GM12874 (cell line): ENCODE measurements around the gene PITPNM1.

ENCODE experiments used
- TF ChIP-seq, protein P1 (sequence below): IDR thresholded peaks from 2 replicates; pipeline ENCODE4 v1.5.1; 2011; ENCODE audit warnings: low read depth, mild to moderate bottlenecking, control low read depth, low read length, moderate library complexity; ENCODE audit not compliant: insufficient read depth

Gene PITPNM1

DNA sequence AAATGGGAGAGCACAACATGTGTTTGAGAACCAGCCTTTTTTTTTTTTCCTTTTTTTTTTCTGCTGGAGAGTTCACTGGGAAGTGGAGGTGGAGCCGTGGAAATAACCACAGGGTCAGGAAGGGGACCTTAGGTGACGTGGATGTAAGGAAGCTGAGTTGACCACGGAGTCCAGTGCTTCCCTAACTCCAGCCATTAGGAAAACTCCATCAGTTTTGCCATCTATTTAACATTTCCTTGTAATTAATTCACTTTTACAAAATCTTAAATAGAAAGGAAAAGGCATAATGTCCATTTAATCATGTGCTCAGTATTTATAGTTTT lies 4.8 kb upstream of the PITPNM1 start:
- TF ChIP-seq, protein P1, sequence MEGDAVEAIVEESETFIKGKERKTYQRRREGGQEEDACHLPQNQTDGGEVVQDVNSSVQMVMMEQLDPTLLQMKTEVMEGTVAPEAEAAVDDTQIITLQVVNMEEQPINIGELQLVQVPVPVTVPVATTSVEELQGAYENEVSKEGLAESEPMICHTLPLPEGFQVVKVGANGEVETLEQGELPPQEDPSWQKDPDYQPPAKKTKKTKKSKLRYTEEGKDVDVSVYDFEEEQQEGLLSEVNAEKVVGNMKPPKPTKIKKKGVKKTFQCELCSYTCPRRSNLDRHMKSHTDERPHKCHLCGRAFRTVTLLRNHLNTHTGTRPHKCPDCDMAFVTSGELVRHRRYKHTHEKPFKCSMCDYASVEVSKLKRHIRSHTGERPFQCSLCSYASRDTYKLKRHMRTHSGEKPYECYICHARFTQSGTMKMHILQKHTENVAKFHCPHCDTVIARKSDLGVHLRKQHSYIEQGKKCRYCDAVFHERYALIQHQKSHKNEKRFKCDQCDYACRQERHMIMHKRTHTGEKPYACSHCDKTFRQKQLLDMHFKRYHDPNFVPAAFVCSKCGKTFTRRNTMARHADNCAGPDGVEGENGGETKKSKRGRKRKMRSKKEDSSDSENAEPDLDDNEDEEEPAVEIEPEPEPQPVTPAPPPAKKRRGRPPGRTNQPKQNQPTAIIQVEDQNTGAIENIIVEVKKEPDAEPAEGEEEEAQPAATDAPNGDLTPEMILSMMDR = no peak

DNA sequence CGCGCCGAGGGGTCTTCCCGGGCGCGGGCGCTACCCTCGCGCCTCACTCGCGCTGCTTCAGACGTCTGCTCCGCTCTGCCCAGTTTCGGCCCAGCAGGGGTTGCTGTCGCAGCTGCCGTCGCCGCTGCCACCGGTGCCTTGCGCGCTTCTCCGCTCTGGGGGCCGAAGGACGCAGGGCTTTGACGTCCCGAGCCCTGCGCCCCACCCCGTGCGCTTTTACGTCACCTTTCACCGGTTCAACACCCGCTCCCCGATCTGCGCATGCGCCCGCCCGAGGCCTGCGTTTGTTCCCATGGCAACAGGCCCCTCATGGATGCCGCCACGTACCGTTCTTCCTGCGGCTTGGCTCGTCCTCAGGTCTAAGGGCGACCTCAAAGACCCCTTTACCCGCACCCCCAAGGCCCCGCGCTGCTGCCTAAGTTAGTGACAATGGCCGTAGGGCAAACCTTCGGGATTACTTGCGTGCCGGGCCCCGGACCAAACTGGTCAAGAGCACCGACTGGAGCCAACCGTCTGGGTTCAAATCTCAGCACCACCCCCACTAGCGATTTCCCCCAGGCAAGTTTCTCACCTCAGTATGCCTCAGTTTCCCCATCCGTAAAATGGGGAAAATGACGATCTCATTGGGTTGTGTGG lies 3.4 kb upstream of the PITPNM1 start:
- TF ChIP-seq, protein P1 = no peak

DNA sequence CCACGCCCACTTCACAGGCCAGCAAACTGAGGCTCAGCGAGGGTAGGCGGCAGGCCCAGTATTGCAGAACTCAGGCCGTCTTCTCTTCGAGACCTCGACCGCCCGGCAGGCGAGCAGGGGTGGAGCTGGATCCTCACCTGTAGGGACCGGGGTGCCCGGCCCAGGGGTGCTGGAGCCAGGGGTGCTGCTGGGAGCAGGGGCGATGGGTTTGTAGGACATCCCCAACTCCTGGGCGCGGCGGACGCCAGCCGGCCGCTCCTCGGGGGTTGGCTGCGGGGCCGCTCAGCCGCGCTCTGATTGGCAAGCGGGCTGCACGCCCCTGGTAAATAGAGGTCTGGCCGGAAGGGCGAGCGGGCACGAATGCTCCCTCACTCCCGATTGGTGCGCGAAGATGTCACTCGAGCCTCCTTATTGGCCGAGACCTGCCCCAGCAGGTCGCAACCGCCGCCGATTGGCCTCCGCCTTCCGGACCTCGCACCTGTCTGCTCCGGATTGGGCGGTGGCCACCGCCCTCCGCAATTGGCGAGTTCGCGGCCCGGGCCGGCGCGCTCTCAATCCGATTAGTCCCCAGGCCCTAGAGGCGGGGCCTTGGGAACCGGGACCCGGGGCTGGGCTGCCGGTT lies 2.8 kb upstream of the PITPNM1 start, which contains the start of gene CDK2AP2:
Gene CDK2AP2 (minus strand): TSS at position 299 of the 622 bp plus-strand sequence. CDS start 80 bp downstream, at position 219.
- TF ChIP-seq, protein P1 = no peak

DNA sequence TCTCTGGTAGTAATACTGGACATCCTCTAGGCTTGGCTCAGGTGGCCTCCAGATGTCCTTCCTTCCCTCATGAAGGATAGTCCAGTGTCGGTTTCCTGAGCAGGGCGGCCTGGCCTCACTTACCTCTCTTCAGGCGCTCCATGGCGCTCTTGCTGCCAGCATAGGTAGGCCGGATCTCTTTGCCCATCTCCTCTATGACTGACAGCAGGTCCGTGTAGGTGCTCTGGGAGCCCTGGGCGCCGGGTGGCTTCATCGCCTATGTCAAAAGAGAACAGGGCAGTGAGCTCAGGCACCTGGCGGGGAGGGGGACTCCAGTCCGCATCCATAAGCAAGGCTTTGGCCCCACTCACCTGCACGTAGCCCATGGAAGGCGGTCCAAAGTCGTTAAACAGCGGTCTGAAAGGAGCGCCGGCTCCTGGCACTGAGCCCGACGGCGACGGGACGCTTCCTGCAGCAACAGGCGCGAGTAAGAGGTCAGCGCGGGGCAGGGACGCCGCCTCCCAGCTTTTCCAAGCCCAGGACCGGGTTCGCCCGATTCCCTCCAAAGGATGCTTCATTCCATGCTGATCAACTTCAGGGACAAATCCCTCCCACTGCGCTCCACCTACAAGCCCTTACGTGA lies 2.2 kb upstream of the PITPNM1 start:
- TF ChIP-seq, protein P1 = no peak

DNA sequence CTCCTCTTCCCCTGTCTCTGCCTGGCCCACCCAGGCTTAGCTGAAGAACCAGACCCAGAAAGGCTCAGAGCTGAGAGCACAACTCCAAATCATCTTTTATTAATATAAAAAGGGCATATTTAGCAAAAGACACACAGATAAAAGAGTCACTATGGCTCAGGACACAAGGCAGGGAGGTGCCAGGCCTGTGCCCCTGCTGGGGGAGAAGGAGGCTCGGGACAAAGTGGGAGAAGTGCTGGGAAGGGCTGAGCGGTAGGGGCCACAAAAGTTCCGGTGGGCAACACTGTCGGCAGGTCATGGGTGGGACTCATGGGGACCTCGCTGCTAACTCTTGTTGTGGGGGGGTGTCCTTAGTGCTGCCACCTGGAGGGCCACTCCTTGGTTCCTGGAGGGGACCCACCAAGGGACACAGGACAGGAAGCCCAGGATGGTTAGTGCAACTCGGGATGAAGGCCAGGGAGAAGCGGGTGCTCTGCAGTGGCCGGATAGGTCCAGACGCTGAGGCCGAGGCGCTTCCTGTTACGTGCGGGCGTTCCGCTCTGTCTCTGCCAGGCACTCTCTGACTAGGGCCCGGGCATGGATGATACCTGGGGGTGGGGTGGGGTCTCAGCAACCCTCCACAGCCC lies 1.4 kb upstream of the PITPNM1 start:
- TF ChIP-seq, protein P1 = no peak

DNA sequence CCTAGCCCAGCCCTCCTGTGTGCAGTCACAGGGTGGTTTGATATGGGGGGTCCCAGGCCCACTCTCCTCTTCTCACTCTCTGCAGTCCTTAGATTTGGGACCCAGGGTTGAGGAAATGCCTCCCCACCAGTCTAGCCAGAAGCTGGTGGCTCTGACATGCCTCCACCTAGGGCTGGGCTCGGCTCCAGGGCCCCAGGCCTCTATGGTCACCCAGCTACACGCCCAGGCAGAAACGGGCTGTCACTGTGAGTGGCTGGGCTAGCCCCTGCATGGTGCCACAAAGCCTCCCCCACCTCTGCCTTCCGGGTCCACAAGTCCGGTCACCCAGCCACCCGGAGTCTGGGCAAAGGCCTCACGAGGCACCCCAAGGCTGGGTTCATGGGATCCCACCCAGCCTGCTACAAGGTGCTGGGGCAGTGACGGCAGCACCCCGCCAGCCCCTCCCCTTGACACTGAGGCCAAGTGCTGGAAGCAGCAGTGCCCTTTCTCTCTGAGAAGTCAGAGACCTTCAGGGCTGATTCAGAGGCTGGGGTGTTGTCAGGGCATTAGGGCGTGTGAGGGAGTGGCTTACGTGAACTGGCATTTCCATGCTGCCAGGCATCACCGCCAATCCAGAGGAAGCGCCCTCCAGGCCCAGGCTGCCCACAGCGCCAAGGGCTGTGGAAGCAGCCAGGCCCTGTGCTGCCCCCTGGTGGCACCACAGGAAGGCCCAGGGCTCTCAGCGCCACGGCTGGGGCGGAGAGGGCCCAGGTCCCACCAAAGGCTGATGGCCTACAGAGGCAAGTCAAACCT lies 638 bp upstream of the PITPNM1 start:
- TF ChIP-seq, protein P1 = peak; percentile 98
